Measurements from ENCODE around the gene LSS. TPM values are rescaled to one million over a fixed set of nuclear protein-coding genes. Genes with fewer than 3 reads are reported as not detected.

LSS gene
- total and polyA plus RNA-seq, 2 of the 4 experiments (the other 2 are of a cell fraction) = 43.4 to 58.1 TPM

DNA sequence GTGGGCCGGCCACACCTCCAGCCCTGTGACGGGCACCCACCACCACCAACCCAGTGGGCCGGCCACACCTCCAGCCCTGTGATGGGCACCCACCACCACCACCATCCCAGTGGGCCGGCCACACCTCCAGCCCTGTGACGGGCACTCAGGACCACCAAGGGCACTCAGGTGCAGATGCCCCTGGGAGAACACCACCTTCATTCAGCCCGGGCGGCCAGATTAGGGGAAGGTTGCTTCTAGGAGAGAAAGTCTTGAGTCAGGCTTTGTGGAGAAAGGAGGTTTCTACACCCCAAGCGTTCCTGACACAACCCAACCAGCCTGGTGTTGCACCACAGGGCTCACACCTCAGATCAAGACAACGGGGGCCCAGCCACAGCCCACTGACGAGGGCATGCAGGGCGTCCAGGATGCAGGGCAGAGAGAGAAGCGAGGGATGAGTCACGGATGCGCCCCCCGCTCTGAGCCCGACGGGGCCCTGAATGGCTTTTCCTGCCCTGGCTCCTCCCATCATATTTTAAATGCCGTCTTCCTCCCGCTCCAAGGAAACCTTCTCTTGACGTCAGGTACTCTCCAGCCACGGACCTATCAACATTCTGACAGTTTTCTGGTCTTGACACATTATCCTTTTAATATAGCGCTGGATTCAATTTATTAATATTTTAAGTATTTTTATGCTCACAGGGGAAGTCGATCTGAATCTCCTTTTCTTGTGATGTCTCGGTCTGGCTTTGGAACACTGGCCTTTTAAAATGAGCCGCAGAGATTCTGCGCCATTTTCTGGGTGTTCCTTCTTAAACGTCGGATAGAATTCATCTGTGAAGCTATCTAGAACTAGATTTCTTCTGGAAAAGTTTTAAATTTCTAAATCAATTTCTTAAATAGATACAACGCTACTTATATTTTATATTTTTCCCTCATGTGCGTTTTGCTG, 43.7 kb downstream of the LSS start (continued):
- TF ChIP-seq MAFK (IDR thresholded peaks at IDR 0.05; ENCODE audit: low read depth, low read length) (no peak), RAD21 (IDR thresholded peaks at IDR 0.05; ENCODE audit: low read length) (no peak)

DNA sequence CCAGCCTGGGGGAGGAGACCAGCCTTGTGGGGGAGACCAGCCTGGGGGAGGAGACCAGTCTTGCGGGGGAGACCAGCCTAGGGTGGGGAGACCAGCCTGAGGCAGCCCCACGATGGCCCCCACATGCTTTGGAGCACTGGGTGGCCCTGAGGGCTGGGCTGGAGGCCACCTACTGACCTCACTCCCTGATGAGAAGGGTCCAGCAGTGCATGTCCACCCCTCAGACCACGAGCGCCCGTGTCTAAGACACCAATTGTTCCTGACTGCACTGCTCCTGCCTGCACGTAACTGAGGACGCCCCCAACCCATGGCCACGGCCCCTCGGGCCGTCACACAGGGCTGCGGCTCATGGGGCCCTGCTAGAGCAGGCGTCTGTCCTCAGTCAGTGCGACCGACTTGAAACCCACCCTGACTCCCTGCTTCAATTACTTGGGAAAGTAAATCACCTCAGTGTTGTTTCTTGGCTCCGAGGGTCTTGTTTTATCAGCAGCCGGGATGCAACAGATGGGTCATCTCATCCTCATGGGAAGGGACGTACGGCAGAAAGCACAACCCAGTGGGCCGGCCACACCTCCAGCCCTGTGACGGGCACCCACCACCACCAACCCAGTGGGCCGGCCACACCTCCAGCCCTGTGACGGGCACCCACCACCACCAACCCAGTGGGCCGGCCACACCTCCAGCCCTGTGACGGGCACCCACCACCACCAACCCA, 44.5 kb downstream of the LSS start, which contains the start of gene SPATC1L:
TSS of gene SPATC1L (minus strand) at position 550 of the 715 bp plus-strand sequence. CDS start 1,643 bp downstream, outside the sequence.
- H3K23ac ChIP-seq (ENCODE audit: low read depth, low read length) = peak within 1 kb of the TSS; percentile 35; the same call in 1 of the 2 replicates
- H3K9ac ChIP-seq (ENCODE audit: low read depth, low read length) = peak within 1 kb of the TSS; percentile 91
- H2BK120ac ChIP-seq (ENCODE audit: low read depth, low read length) = peak within 1 kb of the TSS; percentile 75
- 0 out of 2 replicates have a peak, but pooled peaks cover 2% of the 10 kb centered on the region for H3K36me3 ChIP-seq (ENCODE audit: control insufficient read depth, insufficient read depth, low read length)
- in situ Hi-C loops (cut with MboI; ENCODE audit: low sequenced_read_pairs) = no loop called here
- H3K14ac ChIP-seq (replicated peaks; ENCODE audit: low read depth, low read length) = peak within 1 kb of the TSS; percentile 66
- H4K8ac ChIP-seq (ENCODE audit: low read depth in 2 of 2, low read length in 2 of 2) = peak within 1 kb of the TSS; percentile 79 to 92
- H2BK20ac ChIP-seq (ENCODE audit: low read depth, low read length) = 0 out of 2 replicates have a peak within 1 kb of the TSS, but pooled peaks have one; percentile 8
- H4K20me1 ChIP-seq (ENCODE audit: insufficient read depth, low read length) = no peaks in the 10 kb centered on the region
- H4K91ac ChIP-seq (ENCODE audit: insufficient read depth, low read depth, low read length) = peak within 1 kb of the TSS; percentile 81
- POLR2A ChIA-PET (ENCODE audit: unreplicated experiment) = no interaction called here
- peaks cover 0 to 8% of the 10 kb centered on the region in 2 experiments; a peak in 1 of 4 replicates for H3K79me1 ChIP-seq (ENCODE audit: low read depth in 1 of 2, low read length in 2 of 2)
- peak; percentile 76 for ATAC-seq (ENCODE audit: low read depth)
- H3K4me3 ChIP-seq (ENCODE audit: insufficient read depth, low read depth, low read length) = peak within 1 kb of the TSS; percentile 88
- intact Hi-C loops (cut with micrococcal nuclease) = no loop called here
- CTCF ChIA-PET = no interaction called here
- H3K27me3 ChIP-seq (ENCODE audit: control insufficient read depth, insufficient read depth, low read length) = no peaks in the 10 kb centered on the region
- dilution Hi-C loops (cut with HindIII; ENCODE audit: low sequenced_read_pairs, unreplicated experiment) = no loop called here
- H3K27ac ChIP-seq (ENCODE audit: insufficient read depth, low read length) = peak within 1 kb of the TSS; percentile 71
- WGBS, 2 experiments (ENCODE audit: extremely low coverage in 2 of 2, insufficient read length in 1 of 2) = 0% methylated on average over 5 of the region's 24 CpGs; no CpG with 5 or more reads in 1 of the 2 experiments
- peak within 1 kb of the TSS; percentile 73 for H4K5ac ChIP-seq (ENCODE audit: low read depth, low read length)
- H3K56ac ChIP-seq (ENCODE audit: extremely low read depth, insufficient read depth, low read length) = peak within 1 kb of the TSS; percentile 78
- peaks cover 10% of the 10 kb centered on the region for H3K9me1 ChIP-seq (ENCODE audit: insufficient read depth, low read length)
- peak within 1 kb of the TSS; percentile 94 for H3K4me2 ChIP-seq (ENCODE audit: low read depth, low read length)
- no peaks in the 10 kb centered on the region for H3K9me3 ChIP-seq (ENCODE audit: control insufficient read depth, insufficient read depth, low read length)
- H3K4me1 ChIP-seq (ENCODE audit: control insufficient read depth, insufficient read depth, low read length) = peaks cover 15% of the 10 kb centered on the region
- H3K4ac ChIP-seq (ENCODE audit: low read depth, low read length) = peak within 1 kb of the TSS; percentile 62
- no TSS peak for BruUV-seq (replicated peaks)
- H2AK5ac ChIP-seq (ENCODE audit: low read depth, low read length) = peak within 1 kb of the TSS; percentile 91
- DNase-seq = peak; percentile 83
- peak within 1 kb of the TSS; percentile 83 for H2BK5ac ChIP-seq (ENCODE audit: low read depth, low read length, poor library complexity, severe bottlenecking)
- peak within 1 kb of the TSS; percentile 43; the same call in 1 of the 3 replicates for H2BK15ac ChIP-seq (ENCODE audit: low read depth, low read length)
- H3K18ac ChIP-seq (ENCODE audit: low read depth, low read length) = peak within 1 kb of the TSS; percentile 66
- H2AFZ ChIP-seq (replicated peaks; ENCODE audit: low read length, poor library complexity) = peak within 1 kb of the TSS; percentile 99
- TF ChIP-seq MXI1 (IDR thresholded peaks at IDR 0.05; ENCODE audit: borderline replicate concordance, low read depth, low read length) (0 out of 2 replicates have a peak, but pooled peaks have one; percentile 22), CHD1 (IDR thresholded peaks at IDR 0.05; ENCODE audit: low read depth, low read length) (no peak), BHLHE40 (IDR thresholded peaks at IDR 0.05; ENCODE audit: low read depth, low read length) (no peak), SMC3 (IDR thresholded peaks at IDR 0.05; ENCODE audit: low read depth, low read length) (no peak)
- TF ChIP-seq, protein P1, sequence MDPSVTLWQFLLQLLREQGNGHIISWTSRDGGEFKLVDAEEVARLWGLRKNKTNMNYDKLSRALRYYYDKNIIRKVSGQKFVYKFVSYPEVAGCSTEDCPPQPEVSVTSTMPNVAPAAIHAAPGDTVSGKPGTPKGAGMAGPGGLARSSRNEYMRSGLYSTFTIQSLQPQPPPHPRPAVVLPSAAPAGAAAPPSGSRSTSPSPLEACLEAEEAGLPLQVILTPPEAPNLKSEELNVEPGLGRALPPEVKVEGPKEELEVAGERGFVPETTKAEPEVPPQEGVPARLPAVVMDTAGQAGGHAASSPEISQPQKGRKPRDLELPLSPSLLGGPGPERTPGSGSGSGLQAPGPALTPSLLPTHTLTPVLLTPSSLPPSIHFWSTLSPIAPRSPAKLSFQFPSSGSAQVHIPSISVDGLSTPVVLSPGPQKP (IDR thresholded peaks at IDR 0.05; ENCODE audit: borderline replicate concordance, low read depth, low read length) = no peak
- H2AK9ac ChIP-seq (replicated peaks; ENCODE audit: low read depth, low read length, poor library complexity) = peak within 1 kb of the TSS; percentile 93
